ENCODE results near the gene LRRC8B.
"Not testable (repeated sequence)": the region's sequence is repeated elsewhere in the genome, so short reads cannot be mapped to it uniquely, and the experiment has no call there.

The LRRC8B gene

GRCh38 chr1:89584211-89584610 lies 59.6 kb downstream of the LRRC8B start:
- no peak for DNase-seq (ENCODE audit: low read depth)

- DNase-seq (ENCODE audit: low read depth): no peak
These were observed 60.2 kb downstream of the LRRC8B start for GRCh38 chr1:89584781-89585180.

- DNase-seq (ENCODE audit: low read depth): no peak
These were observed 63.1 kb downstream of the LRRC8B start for GRCh38 chr1:89587729-89588161.

GRCh38 chr1:89588480-89588879 lies 63.9 kb downstream of the LRRC8B start:
- DNase-seq (ENCODE audit: low read depth): no peak

GRCh38 chr1:89589515-89589914 lies 64.9 kb downstream of the LRRC8B start:
- DNase-seq (ENCODE audit: low read depth): no peak

- DNase-seq (ENCODE audit: low read depth): no peak
These were observed 65.9 kb downstream of the LRRC8B start for GRCh38 chr1:89590341-89591080.

GRCh38 chr1:89592861-89593302 lies 68.3 kb downstream of the LRRC8B start:
- DNase-seq (ENCODE audit: low read depth): not testable (repeated sequence)

- no peak for DNase-seq (ENCODE audit: low read depth)
These were observed 69.6 kb downstream of the LRRC8B start for GRCh38 chr1:89594096-89594740.

GRCh38 chr1:89596698-89597097 lies 72.1 kb downstream of the LRRC8B start:
- no peak for DNase-seq (ENCODE audit: low read depth)

GRCh38 chr1:89598450-89599331 lies 74.1 kb downstream of the LRRC8B start:
- DNase-seq (ENCODE audit: low read depth): no peak

GRCh38 chr1:89599332-89599630 lies 74.7 kb downstream of the LRRC8B start:
- DNase-seq (ENCODE audit: low read depth): no peak

GRCh38 chr1:89600451-89601224 lies 76.0 kb downstream of the LRRC8B start:
- DNase-seq (ENCODE audit: low read depth): no peak

GRCh38 chr1:89602871-89603404 lies 78.3 kb downstream of the LRRC8B start:
- DNase-seq (ENCODE audit: low read depth): no peak

- DNase-seq (ENCODE audit: low read depth): no peak
These were observed 79.2 kb downstream of the LRRC8B start for GRCh38 chr1:89603651-89604413.

GRCh38 chr1:89604414-89604735 lies 79.7 kb downstream of the LRRC8B start:
- DNase-seq (ENCODE audit: low read depth): no peak

- no peak for DNase-seq (ENCODE audit: low read depth)
These were observed 81.1 kb downstream of the LRRC8B start for GRCh38 chr1:89605692-89606091.

- DNase-seq (ENCODE audit: low read depth): no peak
These were observed 81.8 kb downstream of the LRRC8B start for GRCh38 chr1:89606227-89606980.

- no peak for DNase-seq (ENCODE audit: low read depth)
These were observed 82.5 kb downstream of the LRRC8B start for GRCh38 chr1:89607156-89607555.

- no peak for DNase-seq (ENCODE audit: low read depth)
These were observed 83.1 kb downstream of the LRRC8B start for GRCh38 chr1:89607586-89608318.
